CMK (cell line): ENCODE results near the gene GOLGA8K.
"Not testable (repeated sequence)": the region's sequence is repeated elsewhere in the genome, so short reads cannot be mapped to it uniquely, and the experiment has no call there.

Experiments
- DNase-seq: peaks from one replicate; pipeline ENCODE4 v3.0.0-alpha.2; 2010; ENCODE audit warnings: low read depth

The GOLGA8K gene, protein sequence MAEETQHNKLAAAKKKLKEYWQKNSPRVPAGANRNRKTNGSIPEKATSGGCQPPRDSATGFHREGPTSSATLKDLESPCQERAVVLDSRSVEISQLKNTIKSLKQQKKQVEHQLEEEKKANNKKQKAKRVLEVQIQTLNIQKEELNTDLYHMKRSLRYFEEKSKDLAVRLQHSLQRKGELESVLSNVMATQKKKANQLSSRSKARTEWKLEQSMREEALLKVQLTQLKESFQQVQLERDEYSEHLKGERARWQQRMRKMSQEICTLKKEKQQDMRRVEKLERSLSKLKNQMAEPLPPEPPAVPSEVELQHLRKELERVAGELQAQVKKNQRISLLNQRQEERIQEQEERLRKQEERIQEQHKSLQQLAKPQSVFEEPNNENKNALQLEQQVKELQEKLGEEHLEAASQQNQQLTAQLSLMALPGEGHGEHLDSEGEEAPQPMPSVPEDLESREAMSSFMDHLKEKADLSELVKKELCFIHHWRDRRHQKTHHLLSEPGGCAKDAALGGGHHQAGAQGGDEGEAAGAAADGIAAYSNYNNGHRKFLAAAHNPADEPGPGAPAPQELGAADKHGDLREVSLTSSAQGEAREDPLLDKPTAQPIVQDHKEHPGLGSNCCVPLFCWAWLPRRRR

DNA sequence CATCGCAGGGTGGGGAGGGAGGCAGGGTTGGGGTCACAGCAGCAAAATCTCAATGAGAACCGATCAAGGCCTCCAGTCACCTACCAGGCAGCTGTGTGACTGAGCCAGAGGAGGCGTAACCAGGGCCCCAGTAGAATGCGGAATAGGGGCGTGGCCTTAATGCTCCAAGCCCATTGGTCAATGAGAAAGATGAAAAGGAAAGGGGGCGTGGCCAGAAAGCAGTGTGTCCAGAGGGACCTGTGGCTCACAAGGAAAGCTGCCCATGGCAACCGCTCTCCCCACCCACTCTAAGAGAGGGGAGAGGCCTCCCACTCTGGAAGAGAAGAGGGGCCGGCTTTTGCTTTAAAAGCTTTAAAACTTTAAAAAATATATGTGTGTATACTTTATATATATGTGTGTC lies at the start of gene GOLGA8K:
Gene GOLGA8K, minus strand, starts transcription at position 101 of the 400 bp plus-strand sequence. Its CDS starts 98 bp downstream, at position 3.
- not testable (repeated sequence) for DNase-seq

DNA sequence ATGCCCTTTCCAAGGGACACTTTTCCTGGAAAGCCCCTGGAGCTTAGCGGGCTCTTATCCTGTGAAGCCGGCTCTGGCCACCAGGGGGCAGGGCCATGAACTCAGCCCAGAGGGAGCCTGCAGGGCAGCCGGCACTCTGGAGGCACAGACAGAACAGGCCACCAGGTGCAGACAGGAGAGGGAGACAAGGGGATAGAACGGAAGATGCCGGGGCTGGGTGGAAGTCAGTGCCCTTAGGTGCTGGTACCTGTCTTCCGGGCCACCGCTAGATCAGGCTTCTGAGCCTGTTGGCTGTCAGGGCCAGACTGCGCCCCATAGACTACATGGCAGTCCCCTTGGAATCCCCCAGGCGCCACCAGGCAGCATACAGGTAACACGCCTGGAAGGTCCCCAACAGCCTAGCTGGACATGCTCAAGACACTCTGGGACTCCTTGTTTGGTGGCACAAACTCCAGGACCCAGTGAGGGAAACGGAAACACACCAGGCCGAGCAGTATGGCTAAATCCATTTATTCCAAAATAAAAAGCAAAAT lies 37.4 kb upstream of the GOLGA8K start:
- DNase-seq, result not testable (repeated sequence)

DNA sequence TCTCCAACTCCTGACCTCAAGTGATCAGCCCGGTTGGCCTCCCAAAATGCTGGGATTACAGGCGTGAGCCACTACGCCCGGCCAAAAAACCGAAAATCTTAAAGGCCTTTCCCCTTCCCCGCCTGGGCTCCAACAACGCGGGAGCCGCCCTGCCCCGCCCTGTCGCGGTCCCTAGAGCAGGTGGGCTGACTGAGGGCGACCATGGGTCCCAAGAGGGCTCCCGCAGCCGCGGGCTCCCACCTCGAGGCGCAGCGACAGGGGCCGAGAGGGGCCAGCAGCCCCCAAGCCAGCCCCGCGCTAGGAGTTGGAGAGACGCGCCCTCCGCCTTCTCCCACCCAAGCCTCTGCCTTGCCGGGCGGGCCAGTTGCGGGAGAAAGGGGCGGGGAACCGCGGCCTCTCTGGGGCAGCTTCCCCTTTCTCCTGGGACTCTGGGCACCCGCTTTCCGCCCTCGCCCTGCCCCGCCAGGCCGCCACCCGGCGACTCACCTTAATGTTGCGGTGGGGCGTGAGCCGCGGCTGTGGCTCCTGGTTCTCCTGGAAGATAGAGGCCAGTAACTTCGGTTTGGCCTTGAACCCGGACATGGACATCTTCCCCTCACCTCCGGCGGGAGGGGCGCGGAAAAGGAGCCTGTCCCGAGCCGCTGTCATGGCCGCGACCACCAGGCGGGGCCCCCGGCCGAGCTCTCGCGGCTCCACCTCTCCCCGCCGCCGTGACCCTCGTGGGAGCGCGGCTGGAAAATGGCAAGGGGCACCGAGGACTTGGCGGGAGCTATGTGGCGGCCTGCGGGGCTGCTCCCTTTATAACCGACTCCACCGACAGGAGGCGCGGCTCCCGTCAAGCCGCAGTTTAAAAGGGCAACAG lies 31.2 kb upstream of the GOLGA8K start:
- not testable (repeated sequence) for DNase-seq

DNA sequence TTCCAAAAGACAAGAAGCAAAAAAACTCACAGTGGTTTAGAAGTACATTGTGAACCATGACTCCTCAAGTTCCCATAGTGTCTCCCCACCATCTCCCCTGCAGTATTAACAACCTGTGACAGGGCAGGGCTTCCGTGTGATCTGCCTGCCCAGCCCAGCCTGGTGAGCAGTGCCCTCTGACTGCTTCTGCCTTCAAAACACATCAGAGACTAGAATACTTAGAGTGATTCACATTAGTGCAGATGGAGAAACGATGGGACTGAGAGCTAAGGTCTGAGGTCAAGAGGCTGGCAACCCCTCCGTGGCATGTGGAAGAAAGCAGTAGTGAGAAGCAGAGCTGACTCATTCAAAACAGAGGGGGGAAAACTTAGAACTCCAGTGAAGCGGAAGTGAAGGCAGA lies 24.5 kb upstream of the GOLGA8K start:
- not testable (repeated sequence) for DNase-seq

DNA sequence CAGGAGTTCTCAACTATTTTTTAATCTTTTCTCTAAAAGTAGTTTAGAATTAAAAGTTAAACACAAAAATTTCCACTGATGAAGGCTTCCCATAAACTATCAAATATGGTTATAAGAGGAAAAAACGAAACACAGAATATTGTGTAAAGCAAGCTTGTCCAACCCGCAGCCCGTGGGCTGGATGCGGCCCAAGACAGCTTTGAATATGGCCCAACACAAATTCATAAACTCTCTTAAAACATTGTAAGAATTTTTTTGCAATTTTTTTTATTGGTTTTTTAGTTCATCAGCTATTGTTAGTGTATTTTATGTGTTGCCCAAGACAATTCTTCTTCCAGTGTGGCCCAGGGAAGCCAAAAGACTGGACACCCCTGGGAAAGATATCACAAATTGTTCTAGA lies 23.4 kb upstream of the GOLGA8K start:
- DNase-seq, result not testable (repeated sequence)

DNA sequence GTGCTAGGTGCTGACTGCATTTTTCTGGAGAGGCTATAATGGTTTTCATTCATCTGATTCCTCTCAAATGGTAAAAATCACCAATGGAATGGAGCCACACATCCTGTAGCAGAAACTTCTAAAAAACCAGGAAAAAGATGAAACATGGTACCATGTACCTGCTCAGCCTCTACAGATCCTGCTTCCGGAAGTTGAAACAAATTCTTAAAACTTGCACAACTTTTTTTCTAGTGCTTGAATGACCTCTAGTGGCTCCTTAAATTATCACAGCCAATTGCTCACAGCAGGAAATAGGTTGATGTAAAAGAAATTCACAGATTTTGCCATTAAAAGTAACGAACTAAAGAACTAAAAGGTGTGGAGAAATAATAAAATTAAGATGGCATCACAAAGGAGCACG lies 4.8 kb upstream of the GOLGA8K start:
- DNase-seq, result not testable (repeated sequence)

DNA sequence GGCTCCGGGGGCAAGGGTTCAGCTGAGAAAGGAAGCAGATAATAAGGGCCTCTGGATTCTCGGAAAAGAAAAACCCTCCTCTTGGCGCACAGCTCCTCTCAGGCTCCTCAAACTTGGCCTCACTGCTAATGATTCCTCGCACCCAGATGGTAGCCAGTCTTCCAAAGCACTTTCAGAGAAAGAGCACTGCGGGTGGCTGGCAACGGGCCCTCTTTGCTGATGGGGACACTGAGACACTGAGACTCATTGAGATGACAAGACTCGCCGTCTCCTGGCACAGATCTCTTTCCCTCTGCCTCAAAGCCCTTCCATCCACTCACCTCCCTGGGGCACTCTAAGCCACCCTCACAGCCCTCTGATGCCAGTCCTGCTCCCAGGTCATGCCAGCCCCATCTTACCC lies 6.6 kb downstream of the GOLGA8K start:
- not testable (repeated sequence) for DNase-seq

DNA sequence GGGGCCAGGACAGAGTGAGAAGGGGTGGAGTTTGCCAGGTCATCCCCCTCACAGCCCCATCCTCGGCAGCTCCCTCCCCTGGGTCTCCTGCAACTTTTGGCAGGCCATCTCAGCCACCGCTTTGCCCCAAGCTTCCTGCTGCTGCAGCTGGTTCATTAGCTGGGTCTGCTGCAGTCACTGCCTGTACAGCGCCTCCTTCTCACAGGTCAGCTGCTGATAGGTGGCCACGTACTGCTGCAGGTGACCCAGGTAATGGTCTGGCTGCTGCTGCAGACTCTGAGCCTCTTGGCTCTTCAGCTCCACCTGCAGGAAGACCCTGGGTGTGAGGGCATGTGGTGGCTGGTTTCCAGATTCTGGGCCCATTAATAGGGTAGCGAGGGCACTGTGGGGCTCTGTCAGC lies 8.3 kb downstream of the GOLGA8K start:
- not testable (repeated sequence) for DNase-seq

DNA sequence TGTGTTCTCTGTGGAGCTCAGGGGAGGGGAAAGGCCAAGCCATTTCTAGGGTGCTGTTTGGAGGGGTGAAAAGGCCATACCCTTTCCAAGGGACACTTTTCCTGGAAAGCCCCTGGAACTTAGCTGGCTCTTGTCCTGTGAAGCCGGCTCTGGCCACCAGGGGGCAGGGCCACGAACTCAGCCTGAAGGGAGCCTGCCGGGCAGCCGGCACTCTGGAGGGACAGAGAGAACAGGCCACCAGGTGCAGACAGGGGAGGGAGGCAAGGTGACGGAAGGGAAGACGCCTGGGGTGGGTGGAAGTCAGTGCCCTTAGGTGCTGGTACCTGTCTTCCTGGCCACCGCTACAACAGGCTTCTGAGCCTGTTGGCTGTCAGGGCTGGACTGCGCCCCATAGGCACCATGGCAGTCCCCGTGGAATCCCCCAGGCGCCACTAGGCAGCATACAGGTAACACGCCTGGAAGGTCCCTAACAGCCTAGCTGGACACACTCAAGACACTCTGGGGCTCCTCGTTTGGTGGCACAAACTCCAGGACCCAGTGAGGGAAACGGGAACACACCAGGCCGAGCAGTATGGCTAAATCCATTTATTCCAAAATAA lies 14.9 kb downstream of the GOLGA8K start:
- not testable (repeated sequence) for DNase-seq

DNA sequence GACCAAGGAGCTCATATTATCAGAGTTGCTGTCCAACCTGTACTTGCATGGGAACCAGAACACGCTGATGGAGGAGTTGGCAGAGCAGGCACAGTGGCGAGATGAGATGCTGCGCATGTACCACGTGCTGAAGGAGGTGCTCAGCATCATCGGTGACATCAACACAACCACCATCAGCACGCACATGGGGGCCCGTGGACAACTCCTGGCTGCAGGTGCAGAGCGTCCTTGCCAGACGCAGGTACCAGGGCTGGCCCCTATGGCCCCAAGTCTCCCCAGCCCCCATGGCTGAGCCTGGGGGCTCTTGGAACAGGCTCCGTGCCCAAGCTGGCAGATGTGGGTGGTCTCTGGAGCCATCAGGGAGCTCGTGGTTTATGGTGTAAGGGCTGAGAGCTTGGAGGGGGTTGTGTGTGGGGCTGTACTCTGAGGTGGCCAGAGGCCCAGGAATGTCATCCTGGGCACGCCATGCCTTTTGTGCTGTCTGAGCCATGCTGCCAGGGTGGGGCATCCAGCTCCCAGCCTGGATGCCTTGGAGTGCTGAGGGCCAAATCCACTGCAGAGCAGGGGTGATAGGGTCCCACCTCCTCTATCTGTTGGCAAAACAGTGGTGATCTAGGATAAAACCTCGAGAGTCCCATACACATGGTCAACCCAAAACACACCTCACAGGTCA lies 17.1 kb downstream of the GOLGA8K start:
- DNase-seq, result not testable (repeated sequence)

DNA sequence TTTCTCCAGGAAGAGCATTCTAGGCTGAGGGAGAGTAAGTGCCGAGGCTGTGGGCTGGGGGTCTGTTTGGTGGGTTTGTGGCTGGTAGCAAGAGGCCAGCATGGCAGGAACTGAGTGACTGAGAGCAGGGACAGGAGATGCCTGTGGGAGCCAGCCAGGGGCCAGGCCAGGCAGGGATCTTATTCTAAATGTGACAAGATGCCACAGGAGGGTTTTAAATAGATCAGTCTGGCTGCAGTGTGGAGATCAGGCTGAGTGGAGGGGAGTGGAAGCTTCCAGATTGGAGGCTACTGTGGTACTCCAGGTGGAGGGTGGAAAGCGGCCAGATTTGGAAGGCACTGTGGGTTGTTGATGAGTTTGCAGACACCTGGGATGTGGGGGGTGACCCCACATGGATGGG lies 28.9 kb downstream of the GOLGA8K start:
- not testable (repeated sequence) for DNase-seq

DNA sequence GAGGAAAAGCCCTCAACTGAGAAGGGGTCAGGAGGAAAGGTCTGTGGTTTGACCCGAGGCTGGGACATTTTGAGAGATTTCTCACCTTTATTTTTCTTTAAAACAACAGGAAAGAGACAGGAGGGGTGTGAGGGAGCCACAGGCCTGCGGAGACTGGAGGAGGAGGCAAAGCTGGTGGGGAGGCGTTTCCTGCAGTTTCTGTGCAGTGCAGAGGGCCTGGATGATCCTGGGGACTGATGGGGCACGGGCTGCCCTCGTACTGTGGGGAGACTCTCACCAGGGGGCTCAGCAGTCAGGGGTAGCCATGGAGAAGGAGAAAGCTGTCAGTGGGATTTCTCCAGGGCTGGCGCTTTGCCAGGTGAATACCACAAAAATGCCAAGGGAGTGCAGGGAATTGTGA lies 29.4 kb downstream of the GOLGA8K start:
- not testable (repeated sequence) for DNase-seq

DNA sequence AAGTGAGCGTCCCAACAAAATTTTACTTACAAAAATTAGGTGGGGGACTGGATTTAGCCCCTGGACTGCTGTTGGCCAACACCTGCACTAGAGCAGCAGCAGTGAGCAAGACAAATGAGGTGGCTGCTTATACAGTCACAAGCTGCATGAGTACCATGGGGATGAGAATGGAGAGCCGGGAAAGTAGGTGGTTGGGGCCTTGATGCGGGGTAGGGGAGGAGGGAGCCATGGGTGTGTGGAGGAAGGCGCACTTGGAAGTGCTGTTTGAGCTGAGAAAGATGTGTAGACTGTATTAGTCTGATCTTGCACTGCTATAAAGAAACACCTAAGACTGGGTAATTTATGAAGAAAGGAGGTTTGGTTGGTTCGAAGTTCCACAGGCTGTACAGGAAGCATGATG lies 31.0 kb downstream of the GOLGA8K start:
- not testable (repeated sequence) for DNase-seq

DNA sequence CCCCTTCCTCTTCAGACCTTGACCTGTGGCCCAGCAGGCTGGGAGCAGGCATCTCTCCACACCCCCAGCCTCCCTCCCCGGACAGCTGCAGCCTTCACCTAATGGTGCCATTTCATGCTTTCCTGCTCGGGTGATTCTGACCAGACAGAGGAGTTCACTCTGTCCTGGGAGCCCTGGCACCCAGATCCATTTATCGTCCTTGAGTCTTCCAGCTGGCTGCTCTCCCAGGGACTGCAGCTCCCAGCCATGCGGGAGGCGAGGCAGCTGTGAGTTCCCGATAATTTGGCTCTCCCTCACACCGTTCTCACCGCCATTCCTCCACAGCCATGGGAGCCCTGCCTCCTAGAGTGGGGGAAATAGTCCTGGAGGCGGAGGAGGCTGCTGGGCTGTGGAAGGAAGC lies 32.6 kb downstream of the GOLGA8K start:
- not testable (repeated sequence) for DNase-seq

DNA sequence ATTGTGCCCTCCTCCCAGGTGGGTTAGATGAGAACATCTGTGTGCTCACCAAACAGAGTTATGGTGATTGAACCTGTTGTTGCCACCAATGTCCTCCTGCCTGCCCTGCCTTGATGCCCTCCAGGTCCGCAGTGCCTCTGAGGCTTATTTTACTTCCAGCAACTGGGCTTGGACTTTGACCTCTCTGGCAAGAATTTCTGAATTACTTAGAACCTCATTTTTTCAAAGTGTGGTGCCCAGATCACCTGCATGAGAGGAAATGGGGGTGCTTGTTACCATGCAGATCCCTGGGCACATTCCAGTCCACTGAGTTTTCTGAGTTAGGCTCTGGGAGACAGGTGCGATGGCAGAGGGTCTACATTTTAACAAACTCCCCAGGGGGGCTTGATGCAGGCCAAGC lies 33.0 kb downstream of the GOLGA8K start:
- DNase-seq, result not testable (repeated sequence)

DNA sequence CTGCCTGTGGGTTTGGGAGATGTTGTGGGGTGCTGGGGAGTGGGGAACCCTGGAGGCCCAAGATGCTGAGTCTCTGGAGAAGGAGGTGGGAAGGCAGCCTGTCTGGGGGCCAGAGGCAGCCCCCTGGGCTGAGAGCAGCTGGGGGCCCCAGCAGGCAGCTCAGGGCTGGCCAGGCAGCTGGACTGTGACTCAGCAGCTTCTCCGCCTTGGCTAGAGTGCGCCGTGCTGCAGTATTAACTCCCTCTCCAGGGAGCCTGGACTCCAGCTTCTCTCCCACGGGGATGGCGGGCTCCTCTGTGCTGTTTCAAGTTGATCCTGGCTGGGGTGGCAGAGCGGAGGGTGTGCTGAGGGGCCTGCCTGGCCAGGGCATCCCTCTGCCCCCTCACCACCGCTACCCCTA lies 36.6 kb downstream of the GOLGA8K start:
- DNase-seq, result not testable (repeated sequence)

DNA sequence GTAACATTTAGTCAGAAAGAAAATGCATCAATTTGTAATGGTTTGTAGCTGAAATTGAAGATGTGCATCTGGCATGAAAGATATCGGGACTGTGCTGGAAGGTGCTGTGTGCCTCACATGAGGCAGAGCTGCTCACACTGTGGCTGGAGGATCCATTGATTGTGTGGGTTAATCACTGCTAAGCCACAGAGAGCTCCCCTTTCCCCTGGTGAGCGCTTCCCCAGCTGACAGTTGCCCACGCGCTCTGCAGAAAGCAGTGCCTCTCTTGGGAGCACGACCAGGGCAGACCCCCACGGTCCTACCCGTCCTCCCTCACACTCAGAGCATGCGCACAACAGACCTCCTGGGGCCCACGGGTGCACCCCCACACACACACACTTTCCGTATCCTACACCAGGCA lies 37.1 kb downstream of the GOLGA8K start:
- not testable (repeated sequence) for DNase-seq

DNA sequence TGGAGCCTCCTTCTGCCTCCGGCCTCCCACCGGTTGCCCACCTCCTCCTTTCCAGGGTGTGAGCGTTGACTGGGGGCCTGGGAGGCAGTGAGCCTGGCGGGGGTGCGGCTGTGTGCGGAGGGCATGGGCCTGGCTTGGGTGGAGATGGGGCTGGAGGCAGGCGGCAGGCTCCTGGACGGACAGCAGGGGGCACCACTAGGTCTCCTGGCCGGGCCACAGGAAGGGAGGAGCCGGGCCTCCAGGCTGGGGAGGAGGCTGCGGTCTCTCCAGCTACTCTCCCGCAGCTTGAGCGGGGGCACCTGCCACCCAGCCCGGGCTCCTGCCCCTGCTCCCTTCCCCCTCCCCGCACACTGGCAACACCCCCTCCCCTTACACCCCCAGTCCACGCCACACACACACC lies 38.1 kb downstream of the GOLGA8K start:
- DNase-seq, result not testable (repeated sequence)

DNA sequence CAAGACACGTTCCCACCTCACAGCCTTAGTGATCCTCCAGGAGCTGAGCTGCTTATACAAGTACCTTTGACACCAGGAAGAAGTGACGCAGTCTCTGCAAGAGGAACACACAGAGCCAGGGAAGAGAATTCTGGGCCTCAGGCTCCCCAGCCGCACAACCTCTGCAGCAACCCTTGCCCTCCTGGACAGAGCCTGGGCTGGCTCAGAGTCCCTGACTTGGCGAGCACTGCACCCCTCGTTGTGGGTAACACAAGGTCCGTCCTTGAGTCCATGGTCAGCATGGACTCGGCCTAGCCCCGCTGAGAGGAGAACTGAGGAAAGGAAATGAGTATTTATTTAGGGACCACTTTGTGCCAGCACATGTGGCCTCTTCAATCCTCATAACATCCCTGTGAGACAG lies 39.6 kb downstream of the GOLGA8K start:
- DNase-seq, result not testable (repeated sequence)

DNA sequence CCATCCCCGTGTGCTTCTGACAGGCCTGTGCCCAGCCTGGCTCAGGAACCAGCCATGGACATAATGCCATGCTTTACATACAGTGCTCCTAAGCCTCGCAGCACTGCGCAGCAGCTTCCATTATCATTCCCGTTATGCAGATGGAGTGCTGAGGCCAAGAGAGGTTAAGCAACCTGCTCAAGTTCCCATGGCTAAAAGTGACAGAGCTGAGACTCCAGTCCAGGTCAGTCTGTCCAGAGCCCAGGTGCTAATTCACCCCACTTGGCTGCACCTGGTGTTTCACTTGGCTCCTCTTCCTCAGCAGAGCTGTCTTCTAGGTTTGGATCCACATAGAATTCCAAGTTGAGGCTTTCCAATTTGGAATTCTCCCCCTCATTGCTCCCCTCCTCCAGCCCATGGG lies 41.4 kb downstream of the GOLGA8K start:
- DNase-seq, result not testable (repeated sequence)

DNA sequence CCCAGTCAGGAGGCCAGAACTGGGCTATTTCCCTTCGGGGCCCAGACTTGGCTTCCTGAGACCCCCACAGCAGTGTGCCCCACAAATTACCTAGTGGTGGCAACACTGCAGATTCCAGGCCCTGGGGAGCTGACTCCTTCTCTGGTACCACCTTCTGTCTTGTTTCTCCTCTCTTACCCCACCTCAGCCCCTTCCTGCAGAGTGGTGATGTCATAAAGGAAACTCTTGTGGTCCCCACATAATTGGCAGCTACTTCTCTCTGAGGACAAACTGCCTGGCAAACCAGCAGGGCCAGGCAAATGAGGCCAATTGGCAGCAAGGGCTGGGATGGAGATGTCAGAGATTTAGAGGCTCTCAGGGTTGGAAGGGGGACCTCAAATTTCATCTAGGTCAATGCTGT lies 44.6 kb downstream of the GOLGA8K start:
- not testable (repeated sequence) for DNase-seq
